ENCODE measurements around the gene NUB1. TPM values are rescaled to one million over a fixed set of nuclear protein-coding genes. Genes with fewer than 3 reads are reported as not detected.

Gene NUB1
- total RNA-seq, 2 experiments from 2014 or later = 51.4 to 70.4 TPM

- no peak for DNase-seq
- POLR2A ChIA-PET = no interaction called here
- CTCF ChIA-PET = interaction anchor here (0.8 to 4.4 kb wide), 6 partner anchors 10 to 79 kb away, joined by 3 to 30 read pairs (median 4); partner anchors contain the start of gene ABCF2
- no peak for ATAC-seq
- H3K36me3 Mint-ChIP-seq (ENCODE audit: low read depth) = no peaks in the 10 kb centered on the region
- no peak overlapping the region for H3K4me3 Mint-ChIP-seq
- peaks cover 11% of the 10 kb centered on the region for H3K4me1 Mint-ChIP-seq
- no peak overlapping the region for H3K27ac Mint-ChIP-seq
- intact Hi-C loops (cut with DNase I, micrococcal nuclease) = no loop called here
- peaks cover 21% of the 10 kb centered on the region for H3K27me3 Mint-ChIP-seq
- no peaks in the 10 kb centered on the region for H3K9me3 Mint-ChIP-seq (ENCODE audit: low read depth)
These were observed 35.2 kb upstream of the NUB1 start for GRCh38 chr7:151306374-151306773.

GRCh38 chr7:151306860-151307259 is 34.8 kb upstream of the NUB1 start:
- POLR2A ChIA-PET = no interaction called here
- intact Hi-C loops (cut with DNase I, micrococcal nuclease) = no loop called here
- no peak overlapping the region for H3K4me3 Mint-ChIP-seq
- no peak for ATAC-seq
- H3K9me3 Mint-ChIP-seq (ENCODE audit: low read depth) = peaks cover 3% of the 10 kb centered on the region
- CTCF ChIA-PET = interaction anchor here (0.8 to 4.4 kb wide), 5 partner anchors 9 to 55 kb away, joined by 3 to 30 read pairs (median 5); no protein-coding TSS in a partner anchor
- no peak for DNase-seq
- no peak overlapping the region for H3K27ac Mint-ChIP-seq
- H3K27me3 Mint-ChIP-seq = peaks cover 19% of the 10 kb centered on the region
- peaks cover 11% of the 10 kb centered on the region for H3K4me1 Mint-ChIP-seq
- no peaks in the 10 kb centered on the region for H3K36me3 Mint-ChIP-seq (ENCODE audit: low read depth)

- no peaks in the 10 kb centered on the region for H3K36me3 Mint-ChIP-seq (ENCODE audit: low read depth)
- no peak overlapping the region for H3K4me3 Mint-ChIP-seq
- ChIA-PET CTCF (interaction anchor here (0.5 to 4.3 kb wide), 3 partner anchors 18 to 266 kb away, joined by 3 to 17 read pairs (median 4); no protein-coding TSS in a partner anchor), POLR2A (no interaction called here)
- H3K4me1 Mint-ChIP-seq = peaks cover 11% of the 10 kb centered on the region
- no peak overlapping the region for H3K27ac Mint-ChIP-seq
- peaks cover 3% of the 10 kb centered on the region for H3K9me3 Mint-ChIP-seq (ENCODE audit: low read depth)
- no peak for DNase-seq
- peaks cover 17% of the 10 kb centered on the region for H3K27me3 Mint-ChIP-seq
- no peak for ATAC-seq
- intact Hi-C loops (cut with DNase I, micrococcal nuclease) = no loop called here
These were observed 34.1 kb upstream of the NUB1 start for GRCh38 chr7:151307536-151307935.

GRCh38 chr7:151308256-151308655 is 33.4 kb upstream of the NUB1 start:
- CTCF ChIA-PET = interaction anchor here (0.6 to 1.0 kb wide), 2 partner anchors 31 to 58 kb away, joined by 3 read pairs; no protein-coding TSS in a partner anchor
- ATAC-seq (no peak), DNase-seq (no peak)
- Mint-ChIP-seq H3K4me1 (peaks cover 11% of the 10 kb centered on the region), H3K27ac (no peak overlapping the region), H3K4me3 (no peak overlapping the region), H3K27me3 (peaks cover 17% of the 10 kb centered on the region), H3K36me3 (ENCODE audit: low read depth) (no peaks in the 10 kb centered on the region), H3K9me3 (ENCODE audit: low read depth) (peaks cover 3% of the 10 kb centered on the region)
- POLR2A ChIA-PET = no interaction called here
- intact Hi-C loops (cut with DNase I, micrococcal nuclease) = no loop called here

GRCh38 chr7:151308791-151309190 is 32.8 kb upstream of the NUB1 start:
- H3K9me3 Mint-ChIP-seq (ENCODE audit: low read depth) = peaks cover 3% of the 10 kb centered on the region
- intact Hi-C loops (cut with DNase I, micrococcal nuclease) = no loop called here
- ATAC-seq = no peak

DNA sequence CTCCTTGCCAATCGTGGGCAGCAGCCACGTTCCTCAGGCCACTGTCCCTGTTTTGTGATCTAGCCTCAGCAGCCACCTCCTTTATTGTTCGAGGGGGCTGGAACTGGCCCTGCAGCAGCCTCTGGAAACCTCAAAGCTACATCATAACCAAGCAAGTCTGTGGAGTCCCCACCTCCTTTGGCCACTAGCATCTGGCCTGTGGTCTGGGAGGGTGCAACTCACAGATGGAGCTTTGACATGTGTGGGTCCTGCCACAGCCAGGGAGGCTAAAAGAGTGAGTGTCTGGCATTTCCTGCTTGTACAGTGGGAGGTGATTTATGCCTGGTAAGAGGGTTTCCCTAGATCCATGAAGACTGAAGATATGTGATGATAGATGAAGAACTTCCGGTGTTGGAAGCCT is 32.3 kb upstream of the NUB1 start:
- H3K27ac Mint-ChIP-seq = no peak overlapping the region
- intact Hi-C loops (cut with DNase I, micrococcal nuclease) = no loop called here
- ChIA-PET POLR2A (no interaction called here), CTCF (interaction anchor here (0.6 to 3.6 kb wide), 11 partner anchors 7 to 707 kb away, joined by 3 to 26 read pairs (median 4); partner anchors contain the start of gene NUB1)
- H3K4me1 Mint-ChIP-seq = peaks cover 10% of the 10 kb centered on the region
- peaks cover 3% of the 10 kb centered on the region for H3K9me3 Mint-ChIP-seq (ENCODE audit: low read depth)
- H3K36me3 Mint-ChIP-seq (ENCODE audit: low read depth) = no peaks in the 10 kb centered on the region
- H3K27me3 Mint-ChIP-seq = peaks cover 14% of the 10 kb centered on the region
- H3K4me3 Mint-ChIP-seq = no peak overlapping the region
- no peak for DNase-seq
- ATAC-seq = no peak

More at GRCh38 chr7:151308791-151309190, 32.8 kb upstream of the NUB1 start:
- Mint-ChIP-seq H3K27me3 (peaks cover 14% of the 10 kb centered on the region), H3K4me1 (peaks cover 8% of the 10 kb centered on the region), H3K36me3 (ENCODE audit: low read depth) (no peaks in the 10 kb centered on the region), H3K4me3 (no peak overlapping the region), H3K27ac (no peak overlapping the region)
- CTCF ChIA-PET = interaction anchor here (1.7 to 3.6 kb wide), 2 partner anchors 17 to 44 kb away, joined by 12 to 26 read pairs; no protein-coding TSS in a partner anchor
- POLR2A ChIA-PET = no interaction called here
- no peak for DNase-seq

DNA sequence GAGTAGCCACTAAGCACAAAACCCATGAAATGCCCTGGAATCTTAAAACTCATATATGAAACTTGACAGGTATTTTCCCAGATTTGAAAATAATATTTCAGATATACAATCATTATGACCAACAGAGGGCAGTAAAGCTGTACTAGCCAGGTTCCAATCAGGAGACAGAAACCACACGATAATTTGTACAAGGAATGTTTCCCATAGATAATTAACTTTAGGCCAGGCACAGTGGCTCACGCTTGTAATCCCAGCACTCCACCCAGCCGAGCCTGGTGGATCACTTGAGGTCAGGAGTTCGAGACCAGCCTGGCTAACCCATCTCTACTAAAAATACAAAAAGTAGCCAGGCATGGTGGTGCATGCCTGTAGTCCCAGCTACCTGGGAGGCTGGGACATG is 31.0 kb upstream of the NUB1 start:
- POLR2A ChIA-PET = no interaction called here
- no peaks in the 10 kb centered on the region for H3K36me3 Mint-ChIP-seq (ENCODE audit: low read depth)

DNA sequence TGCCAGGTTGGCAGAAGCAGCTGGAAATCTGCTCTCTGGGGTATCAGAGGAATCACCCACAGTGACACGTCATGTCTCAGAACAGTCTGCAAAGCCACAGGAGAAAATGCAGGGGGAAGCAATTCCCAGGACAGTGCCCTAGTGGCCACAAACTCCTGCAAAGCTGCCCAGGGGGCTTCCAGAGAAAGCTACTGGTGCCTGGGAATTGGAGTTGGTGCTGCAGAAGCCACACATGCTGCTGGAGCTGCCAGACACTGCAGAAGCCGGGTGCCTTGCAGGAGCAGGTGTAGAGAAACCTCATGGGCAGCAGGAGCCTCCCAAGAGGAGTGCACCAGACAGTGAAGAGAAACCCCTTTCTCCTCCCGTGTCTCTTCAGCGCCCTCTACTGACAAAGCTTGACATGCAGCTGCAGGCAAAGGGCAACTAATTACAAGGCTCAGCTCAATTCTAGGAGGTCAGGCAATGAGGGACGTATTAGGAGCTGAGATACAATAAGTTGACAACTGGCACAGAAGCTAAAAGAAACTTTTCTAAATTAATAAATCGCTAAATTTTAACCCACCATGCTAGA is 30.2 kb upstream of the NUB1 start:
- DNase-seq (peak; percentile 62), ATAC-seq (no peak)
- intact Hi-C loops (cut with DNase I, micrococcal nuclease) = no loop called here
- Mint-ChIP-seq H3K36me3 (ENCODE audit: low read depth) (no peaks in the 10 kb centered on the region), H3K4me3 (no peak overlapping the region), H3K4me1 (peaks cover 12% of the 10 kb centered on the region), H3K9me3 (ENCODE audit: low read depth) (peaks cover 3% of the 10 kb centered on the region), H3K27ac (no peak overlapping the region), H3K27me3 (peaks cover under 1% of the 10 kb centered on the region)
- ChIA-PET POLR2A (no interaction called here), CTCF (interaction anchor here (0.8 to 3.6 kb wide), 15 partner anchors 9 to 245 kb away, joined by 3 to 28 read pairs (median 5); partner anchors contain the start of gene NUB1)

More for the DNA sequence above, 31.0 kb upstream of the NUB1 start:
- peaks cover 12% of the 10 kb centered on the region for H3K4me1 Mint-ChIP-seq
- intact Hi-C loops (cut with DNase I, micrococcal nuclease) = no loop called here
- DNase-seq (no peak), ATAC-seq (no peak)
- no peak overlapping the region for H3K4me3 Mint-ChIP-seq
- CTCF ChIA-PET = interaction anchor here (0.6 to 3.6 kb wide), 16 partner anchors 9 to 139 kb away, joined by 3 to 28 read pairs (median 5); partner anchors contain the start of gene NUB1
- no peak overlapping the region for H3K27ac Mint-ChIP-seq
- H3K9me3 Mint-ChIP-seq (ENCODE audit: low read depth) = peaks cover 3% of the 10 kb centered on the region
- H3K27me3 Mint-ChIP-seq = peaks cover 6% of the 10 kb centered on the region

GRCh38 chr7:151312356-151312755 is 29.3 kb upstream of the NUB1 start:
- H3K36me3 Mint-ChIP-seq (ENCODE audit: low read depth) = no peaks in the 10 kb centered on the region
- no peak overlapping the region for H3K27ac Mint-ChIP-seq
- CTCF ChIA-PET = interaction anchor here (0.6 to 3.6 kb wide), 3 partner anchors 11 to 26 kb away, joined by 3 to 26 read pairs (median 5); no protein-coding TSS in a partner anchor
- H3K9me3 Mint-ChIP-seq (ENCODE audit: low read depth) = peaks cover 3% of the 10 kb centered on the region
- ATAC-seq (no peak), DNase-seq (no peak)
- H3K4me1 Mint-ChIP-seq = peaks cover 12% of the 10 kb centered on the region
- no peaks in the 10 kb centered on the region for H3K27me3 Mint-ChIP-seq
- intact Hi-C loops (cut with DNase I, micrococcal nuclease) = no loop called here
- no peak overlapping the region for H3K4me3 Mint-ChIP-seq
- POLR2A ChIA-PET = no interaction called here

DNA sequence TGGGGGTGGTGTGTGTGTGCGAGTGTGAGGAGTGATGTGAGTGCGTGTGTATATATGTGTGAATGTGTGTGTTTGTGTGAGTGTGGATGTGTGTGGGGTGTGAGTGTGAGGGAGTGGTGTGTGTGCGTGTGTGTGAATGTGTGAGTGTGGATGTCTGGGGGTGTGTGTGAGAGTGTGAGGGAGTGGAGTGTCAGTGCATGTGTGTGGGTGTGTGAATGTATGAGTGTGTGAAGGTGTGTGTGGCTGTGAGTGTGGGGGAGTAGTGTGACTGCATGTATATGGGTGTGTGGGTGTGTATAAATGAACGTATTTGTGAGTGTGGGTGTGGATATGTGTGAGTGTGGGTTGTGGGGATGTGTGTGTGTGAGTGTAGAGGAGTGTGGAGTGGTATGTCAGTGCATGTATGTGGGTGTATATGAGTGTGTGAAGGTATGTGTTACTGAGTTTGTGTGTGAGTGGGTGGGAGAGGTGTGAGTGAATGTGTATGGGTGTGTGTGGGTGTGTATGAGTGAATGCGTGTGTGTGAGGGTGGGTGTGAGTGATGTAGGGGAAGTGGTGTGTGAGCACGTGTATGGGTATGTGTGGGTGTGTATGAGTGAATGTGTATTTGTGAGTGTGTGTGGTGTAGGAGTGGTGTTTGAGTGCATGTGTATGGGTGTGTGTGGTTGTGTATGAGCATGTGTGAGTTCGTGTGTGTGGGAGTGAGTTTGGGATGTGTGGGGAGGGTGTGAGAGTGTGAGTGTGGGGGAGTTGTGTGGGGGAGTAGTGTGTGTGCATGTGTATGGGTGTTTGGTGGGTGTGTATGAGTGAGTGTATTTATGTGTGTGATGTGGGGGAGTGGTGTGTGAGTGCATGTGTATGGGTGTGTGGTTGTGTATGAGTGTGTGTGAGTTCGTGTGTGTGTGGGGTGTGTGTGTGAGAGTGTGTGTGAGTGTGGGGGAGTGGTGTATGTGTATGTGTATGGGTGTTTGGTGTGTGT is 28.5 kb upstream of the NUB1 start:
- H3K27me3 Mint-ChIP-seq = no peaks in the 10 kb centered on the region
- DNase-seq (no peak), ATAC-seq (no peak)
- CTCF ChIA-PET = interaction anchor here (0.6 to 9.4 kb wide), 3 partner anchors 12 to 38 kb away, joined by 3 to 152 read pairs (median 5); no protein-coding TSS in a partner anchor
- H3K27ac Mint-ChIP-seq = no peak overlapping the region
- no peaks in the 10 kb centered on the region for H3K36me3 Mint-ChIP-seq (ENCODE audit: low read depth)
- intact Hi-C loops (cut with DNase I, micrococcal nuclease) = no loop called here
- POLR2A ChIA-PET = no interaction called here
- H3K9me3 Mint-ChIP-seq (ENCODE audit: low read depth) = peaks cover 3% of the 10 kb centered on the region
- H3K4me1 Mint-ChIP-seq = peaks cover 12% of the 10 kb centered on the region
- H3K4me3 Mint-ChIP-seq = no peak overlapping the region

DNA sequence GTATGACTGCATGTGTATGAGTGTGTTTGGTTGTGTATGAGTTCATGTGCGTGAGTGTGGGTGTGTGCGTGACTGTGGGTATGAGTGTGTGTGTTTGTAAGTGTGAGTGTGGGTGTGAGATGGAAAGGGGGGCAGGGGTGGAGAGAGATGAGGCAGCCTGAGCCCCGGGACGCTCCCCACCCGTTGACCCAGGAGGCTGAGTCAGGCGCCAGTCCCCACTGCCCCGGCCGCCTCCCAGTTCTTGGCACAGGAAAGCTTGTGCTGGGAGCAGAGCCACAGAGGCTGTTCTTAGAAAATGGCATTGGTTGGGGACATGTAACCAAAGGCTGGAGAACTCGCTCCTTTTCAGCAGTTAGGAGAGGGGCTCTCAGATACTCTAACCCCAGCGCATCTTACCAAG is 27.8 kb upstream of the NUB1 start:
- H3K4me1 Mint-ChIP-seq = peaks cover 12% of the 10 kb centered on the region
- no peaks in the 10 kb centered on the region for H3K27me3 Mint-ChIP-seq
- H3K9me3 Mint-ChIP-seq (ENCODE audit: low read depth) = peaks cover 8% of the 10 kb centered on the region
- no peak overlapping the region for H3K27ac Mint-ChIP-seq
- H3K36me3 Mint-ChIP-seq (ENCODE audit: low read depth) = peaks cover 1% of the 10 kb centered on the region
- CTCF ChIA-PET = interaction anchor here (1.1 to 9.4 kb wide), 7 partner anchors 9 to 135 kb away, joined by 3 to 152 read pairs (median 16); no protein-coding TSS in a partner anchor
- POLR2A ChIA-PET = interaction anchor here (0.5 kb wide), 1 partner anchor 13 kb away, joined by 3 read pairs; no protein-coding TSS in a partner anchor
- ATAC-seq (peak; percentile 30), DNase-seq (peak; percentile 48)
- intact Hi-C loops (cut with DNase I, micrococcal nuclease) = no loop called here
- H3K4me3 Mint-ChIP-seq = no peak overlapping the region

Measured in activated CD4-positive, alpha-beta T cell treated with anti-CD3 and anti-CD28 coated beads for 36 hours (primary cell).